ENCODE results near the gene RAB7B.

- TF ChIP-seq EZH2phosphoT487 (IDR thresholded peaks at IDR 0.05; ENCODE audit: insufficient read depth, low read depth) (no peak), EZH2 (IDR thresholded peaks at IDR 0.05; ENCODE audit: insufficient read depth, poor library complexity, severe bottlenecking) (no peak)
Measured at GRCh38 chr1:205992218-205992882, 10.8 kb downstream of the RAB7B start.

Data from GM23248 (cell line).